OCI-LY7 (cell line): ENCODE measurements around the gene KRT73. TPM values are rescaled to one million over a fixed set of nuclear protein-coding genes. Genes with fewer than 3 reads are reported as not detected.

ENCODE experiments used
- BruUV-seq: library from RNA; stranded (reverse); fragments of 400-500 nt; replicated peaks from 2 replicates; lab custom pipeline; 2021; lab: Mats Ljungman, UMichigan
- CTCF ChIA-PET: fragments of 300-600 bp; sonication (Branson Sonifier 250); formaldehyde crosslinking; loops from one replicate; lab custom pipeline; 2022; ENCODE audit warnings: antibody characterized with exemption; ENCODE audit not compliant: unreplicated experiment; lab: Charles Lee
- POLR2A ChIA-PET: fragments of 300-600 bp; sonication (Branson Sonifier 250); formaldehyde crosslinking; loops from one replicate; lab custom pipeline; 2022; ENCODE audit warnings: antibody characterized with exemption; lab: Charles Lee
- DNase-seq: peaks from one replicate; pipeline ENCODE4 v3.0.0-alpha.2; 2015; ENCODE audit warnings: low spot score
- H2AFZ ChIP-seq: fragments of 200-600 bp; sonication (generic), shearing (Covaris generic); 2 replicates; pipeline ENCODE4 v1.6.1; 2014; ENCODE audit warnings: mild to moderate bottlenecking, antibody characterized with exemption, low read length, moderate library complexity
- H3K27ac ChIP-seq: fragments of 200-600 bp; sonication (generic); 2 replicates; pipeline ENCODE4 v1.5.1; 2014; ENCODE audit warnings: mixed run types, low read depth, mild to moderate bottlenecking, moderate library complexity, low read length, inconsistent platforms; ENCODE audit not compliant: poor library complexity, severe bottlenecking
- H3K36me3 ChIP-seq: fragments of 200-600 bp; sonication (generic); 2 replicates; pipeline ENCODE4 v1.6.1; 2014; ENCODE audit warnings: mild to moderate bottlenecking, antibody characterized with exemption, low read length, moderate library complexity, mixed read lengths; ENCODE audit not compliant: insufficient read depth
- H3K4me1 ChIP-seq: fragments of 200-600 bp; sonication (generic); 2 replicates; pipeline ENCODE4 v1.5.1; 2014; ENCODE audit warnings: mild to moderate bottlenecking, low read length; ENCODE audit not compliant: insufficient read depth, poor library complexity, severe bottlenecking
- H3K4me2 ChIP-seq: fragments of 200-600 bp; sonication (generic); 2 replicates; pipeline ENCODE4 v1.6.1; 2014; ENCODE audit warnings: mild to moderate bottlenecking, low read length
- H3K4me3 ChIP-seq: fragments of 200-600 bp; sonication (generic); 2 replicates; pipeline ENCODE4 v1.5.1; 2014; ENCODE audit warnings: mild to moderate bottlenecking, low read depth, low read length; ENCODE audit not compliant: poor library complexity, severe bottlenecking
- H3K79me2 ChIP-seq: fragments of 200-600 bp; sonication (generic); 2 replicates; pipeline ENCODE4 v1.6.1; 2016; ENCODE audit warnings: low read depth, mild to moderate bottlenecking, low read length, moderate library complexity, mixed read lengths; ENCODE audit not compliant: insufficient read depth
- H3K9me2 ChIP-seq: fragments of 200-600 bp; sonication (generic); 2 replicates; pipeline ENCODE4 v1.6.1; 2016; ENCODE audit warnings: mild to moderate bottlenecking, low read length, mixed read lengths; ENCODE audit not compliant: insufficient read depth
- H3K9me3 ChIP-seq: fragments of 200-600 bp; sonication (generic); 2 replicates; pipeline ENCODE4 v1.6.1; 2014; ENCODE audit warnings: mild to moderate bottlenecking, mixed run types, low read length, mixed read lengths
- H4K20me1 ChIP-seq: fragments of 200-600 bp; sonication (generic); 2 replicates; pipeline ENCODE4 v1.6.1; 2014; ENCODE audit warnings: mild to moderate bottlenecking, antibody characterized with exemption, low read length, moderate library complexity, mixed read lengths; ENCODE audit not compliant: insufficient read depth
- CTCF ChIP-seq: fragments of 200-600 bp; sonication (generic); conservative IDR thresholded peaks from 2 replicates; pipeline ENCODE4 v1.5.1; 2014; ENCODE audit warnings: mild to moderate bottlenecking, antibody characterized with exemption, low read length, moderate library complexity, mixed read lengths
- EZH2phosphoT487 ChIP-seq: fragments of 200-600 bp; sonication (generic); IDR thresholded peaks from 2 replicates; pipeline ENCODE4 v1.6.1; 2018; ENCODE audit warnings: low read depth, borderline replicate concordance, mild to moderate bottlenecking, mixed run types, antibody characterized with exemption, low read length, moderate library complexity, mixed read lengths
- intact Hi-C: fragments of 100-400 bp; cut with micrococcal nuclease; formaldehyde crosslinking; loops from one replicate; pipeline ENCODE4 v1.10.0; 2022; ENCODE audit not compliant: unreplicated experiment
- total RNA-seq, 2 experiments: library from RNA; depleted of rRNA in 1 of 2; stranded (reverse); fragments of >200 nt in 1 of 2; shearing (Covaris generic) in 1 of 2; gene quantifications; 2 replicates each; pipeline ENCODE4 v1.2.3, GENCODE V29; 2014 to 2022

KRT73 gene
- total RNA-seq, 2 experiments from 2014 or later = not detected

- Histone ChIP-seq H3K79me2 (no peaks in the 10 kb centered on the region), H3K27ac (no peak overlapping the region), H3K9me3 (no peaks in the 10 kb centered on the region), H3K4me3 (no peak overlapping the region), H3K9me2 (no peaks in the 10 kb centered on the region), H2AFZ (no peak overlapping the region), H4K20me1 (no peaks in the 10 kb centered on the region), H3K4me1 (no peaks in the 10 kb centered on the region), H3K4me2 (no peak overlapping the region), H3K36me3 (no peaks in the 10 kb centered on the region)
- no TSS peak for BruUV-seq
- intact Hi-C loops = no loop called here
- CTCF ChIA-PET = no interaction called here
- DNase-seq = no peak
- TF ChIP-seq EZH2phosphoT487 (no peak), CTCF (no peak)
- POLR2A ChIA-PET = no interaction called here
Measured at GRCh38 chr12:52606581-52607218, 11.7 kb downstream of the KRT73 start.

GRCh38 chr12:52606096-52606495 lies 12.3 kb downstream of the KRT73 start:
- ChIA-PET CTCF (no interaction called here), POLR2A (no interaction called here)
- no peak overlapping the region for H3K27ac ChIP-seq
- H3K4me1 ChIP-seq = no peaks in the 10 kb centered on the region
- no peaks in the 10 kb centered on the region for H3K9me3 ChIP-seq
- no peak for DNase-seq
- H2AFZ ChIP-seq = no peak overlapping the region
- H3K36me3 ChIP-seq = no peaks in the 10 kb centered on the region
- no peaks in the 10 kb centered on the region for H3K9me2 ChIP-seq
- no peaks in the 10 kb centered on the region for H4K20me1 ChIP-seq
- intact Hi-C loops = no loop called here
- no TSS peak for BruUV-seq
- no peak overlapping the region for H3K4me3 ChIP-seq
- no peaks in the 10 kb centered on the region for H3K79me2 ChIP-seq
- H3K4me2 ChIP-seq = no peak overlapping the region
- TF ChIP-seq EZH2phosphoT487 = no peak
- no peak for TF ChIP-seq CTCF

- CTCF ChIA-PET = no interaction called here
- Histone ChIP-seq H2AFZ (no peak overlapping the region), H3K27ac (no peak overlapping the region), H4K20me1 (no peaks in the 10 kb centered on the region), H3K9me3 (no peaks in the 10 kb centered on the region), H3K79me2 (no peaks in the 10 kb centered on the region), H3K36me3 (no peaks in the 10 kb centered on the region), H3K4me1 (no peaks in the 10 kb centered on the region), H3K9me2 (no peaks in the 10 kb centered on the region), H3K4me3 (no peak overlapping the region), H3K4me2 (no peak overlapping the region)
- intact Hi-C loops = no loop called here
- POLR2A ChIA-PET = no interaction called here
- no TSS peak for BruUV-seq
- no peak for DNase-seq
- no peak for TF ChIP-seq CTCF
- no peak for TF ChIP-seq EZH2phosphoT487
Measured at GRCh38 chr12:52605542-52605941, 12.8 kb downstream of the KRT73 start.
